Stimulated activated CD4-positive, alpha-beta T cell treated with anti-CD3 and anti-CD28 coated beads, Interleukin-4, amount 100 ng/mL, for 48 hours (primary cell): ENCODE results near the gene ANAPC16.
A peak's percentile ranks its signal among the peaks of the same experiment; 100 is the strongest.
"Not testable (repeated sequence)": the region's sequence is repeated elsewhere in the genome, so short reads cannot be mapped to it uniquely, and the experiment has no call there.

ENCODE experiments used
- DNase-seq, 2 donors: peaks; one replicate each; pipeline ENCODE4 v3.0.0-alpha.2; 2020; ENCODE audit warnings: low read depth in 2 of 2

Gene ANAPC16

DNA sequence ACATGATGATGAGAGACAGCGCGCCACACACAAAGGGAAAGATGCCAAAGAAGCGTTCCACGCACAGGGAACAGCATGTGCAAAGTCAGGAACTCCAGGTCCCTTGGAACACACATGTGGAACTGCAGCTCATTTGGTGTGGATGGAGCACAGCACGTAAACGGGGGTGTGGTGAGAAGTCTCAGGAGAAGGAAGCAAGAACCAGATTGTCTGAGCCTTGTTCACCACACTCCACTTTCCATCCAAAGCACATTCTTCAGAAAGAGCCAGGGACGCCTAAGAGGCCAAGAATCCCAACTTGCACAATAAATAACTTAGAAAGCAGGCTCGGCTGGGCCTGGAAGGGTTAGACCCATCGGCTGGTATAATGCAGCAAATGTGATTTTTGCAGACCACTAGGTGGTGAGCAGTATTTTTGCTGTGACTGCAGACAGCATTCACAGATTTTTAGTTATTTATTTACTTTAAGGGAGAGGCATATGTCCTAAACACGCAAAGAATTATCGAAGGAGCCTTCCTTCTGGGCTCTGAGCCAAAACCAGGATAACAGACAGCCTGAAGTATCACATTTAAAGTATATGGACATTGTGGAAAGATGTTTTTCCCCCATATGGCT, 28.1 kb downstream of the ANAPC16 start:
- no peak for DNase-seq

DNA sequence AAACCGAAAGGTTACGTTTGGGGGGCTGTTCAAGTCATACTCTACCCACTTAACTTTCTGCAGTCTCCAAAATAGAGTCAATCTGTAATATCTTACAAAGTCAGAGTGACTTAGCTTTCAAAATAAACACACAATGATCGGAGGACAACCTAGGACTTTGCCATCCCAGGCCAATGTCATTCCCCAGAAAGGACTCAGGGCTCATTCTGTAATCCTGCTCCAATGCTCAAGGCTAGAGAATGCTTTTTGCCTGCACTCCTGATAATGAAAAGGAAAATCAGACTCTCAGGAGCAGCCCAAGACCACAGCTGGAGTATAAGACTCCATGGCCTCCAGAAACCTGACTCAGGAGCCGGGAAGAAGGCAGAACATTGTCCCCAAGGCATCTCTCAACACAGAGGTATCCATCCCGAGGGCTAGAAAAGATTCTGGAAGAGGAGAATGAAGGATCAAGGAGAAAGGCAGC, 28.8 kb downstream of the ANAPC16 start:
- no peak for DNase-seq

DNA sequence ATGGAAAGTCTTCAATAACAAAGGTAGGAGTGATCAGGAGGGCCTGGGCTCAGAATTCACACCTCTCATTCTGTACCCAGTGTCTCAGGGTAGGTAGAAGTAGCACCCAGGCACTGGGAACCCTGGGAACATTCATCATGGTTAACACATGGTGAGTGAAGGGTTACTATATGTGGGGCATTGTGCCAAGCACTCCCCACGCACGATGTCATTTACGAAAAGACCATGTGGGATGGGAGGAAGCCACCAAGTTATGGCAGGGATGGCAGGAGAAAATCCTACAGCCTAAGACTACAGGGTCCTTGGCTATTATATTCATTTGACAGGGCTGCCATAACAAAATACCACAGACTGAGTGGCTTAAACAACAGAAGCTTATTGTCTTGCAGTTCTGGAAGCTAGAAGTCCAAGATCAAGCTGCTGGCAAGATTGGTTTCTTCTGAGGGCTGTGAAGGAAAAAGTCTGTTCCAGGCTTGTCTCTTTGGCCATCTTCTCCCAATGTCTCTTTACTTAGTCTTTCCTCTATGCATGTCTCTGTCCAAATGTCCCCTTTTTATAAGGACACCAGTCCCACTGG, 30.2 kb downstream of the ANAPC16 start:
- no peak for DNase-seq

DNA sequence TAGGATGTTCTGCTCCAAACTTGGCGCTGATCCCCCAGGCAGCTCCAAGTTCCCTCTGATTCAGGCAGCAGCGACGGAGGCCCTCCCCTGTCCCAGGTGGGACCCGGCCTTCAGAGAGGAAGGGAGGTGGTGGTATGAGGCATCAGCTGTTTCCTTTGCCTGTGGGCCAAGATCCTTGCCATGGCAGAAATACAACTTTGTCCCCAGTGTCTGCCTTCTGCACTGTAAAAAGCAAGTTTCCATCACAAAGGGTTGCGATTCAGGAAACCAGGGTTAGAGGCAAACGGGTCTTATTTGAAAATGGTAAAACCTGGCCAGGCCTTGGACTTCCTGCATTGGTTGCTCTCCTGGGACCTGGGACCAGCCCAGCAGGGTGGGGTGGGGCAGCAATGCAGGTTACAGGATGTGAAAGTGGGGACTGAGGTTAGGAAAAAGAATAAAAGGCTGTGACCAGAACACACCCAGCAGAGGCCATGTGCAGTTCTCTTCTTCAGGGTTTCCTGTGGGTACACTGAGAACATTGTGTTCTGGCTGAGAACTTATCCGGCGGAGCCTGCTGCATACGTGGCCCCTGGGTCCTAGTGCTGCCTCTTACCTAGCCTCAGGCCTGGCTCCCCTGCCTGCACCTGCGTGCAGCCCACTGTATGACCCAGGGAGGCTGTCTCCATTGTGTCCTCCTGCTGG, 32.8 kb downstream of the ANAPC16 start:
- DNase-seq: peak; percentile 57 to 60

DNA sequence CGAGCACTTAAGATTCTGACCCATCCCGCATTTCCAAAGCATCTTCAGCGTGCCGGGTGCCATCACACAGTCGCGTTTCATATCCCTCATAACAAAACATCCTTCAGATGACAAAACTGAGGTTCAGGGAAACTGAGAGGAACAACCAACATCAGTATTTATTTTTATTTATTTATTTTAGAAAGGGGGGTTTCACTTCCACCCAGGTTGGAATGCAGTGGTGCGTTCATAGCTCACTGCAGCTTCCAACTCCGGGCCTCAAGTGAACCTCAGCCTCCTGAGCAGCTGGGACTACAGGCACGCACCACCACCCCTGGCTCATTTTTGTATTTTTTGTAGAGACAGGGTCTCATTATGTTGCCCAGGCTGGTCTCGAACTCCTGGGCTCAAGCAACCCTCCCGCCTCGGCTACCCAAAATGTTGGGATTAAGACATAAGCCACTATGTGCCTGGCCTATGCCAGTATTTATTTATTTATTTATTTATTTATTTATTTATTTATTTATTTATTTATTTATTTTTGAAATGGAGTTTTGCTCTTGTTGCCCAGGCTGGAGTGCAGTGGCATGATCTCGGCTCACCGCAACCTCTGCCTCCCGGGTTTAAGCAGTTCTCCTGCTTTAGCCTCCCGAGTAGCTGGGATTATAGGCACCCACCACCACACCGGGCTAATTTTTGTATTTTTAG, 33.5 kb downstream of the ANAPC16 start:
- not testable (repeated sequence) for DNase-seq

DNA sequence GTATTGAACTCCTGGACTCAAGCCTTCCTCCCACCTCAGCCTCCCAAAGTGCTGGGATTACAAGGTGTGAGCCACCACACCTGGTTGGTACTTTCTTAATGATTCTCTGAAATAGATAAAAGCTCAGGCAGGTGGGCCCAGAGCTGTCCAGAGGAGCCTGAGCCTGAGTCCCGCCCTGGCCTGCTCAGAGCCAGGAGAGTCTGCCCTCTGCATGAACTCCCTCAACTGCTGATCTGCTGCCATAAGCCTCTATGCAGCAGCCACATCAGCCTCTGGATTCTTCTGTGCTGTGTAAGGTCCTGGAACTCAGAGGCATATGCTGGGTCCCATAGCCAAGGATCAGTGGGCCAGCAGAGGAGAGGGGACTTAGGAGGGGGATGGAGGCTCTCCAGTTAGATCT, 34.9 kb downstream of the ANAPC16 start:
- no peak for DNase-seq

DNA sequence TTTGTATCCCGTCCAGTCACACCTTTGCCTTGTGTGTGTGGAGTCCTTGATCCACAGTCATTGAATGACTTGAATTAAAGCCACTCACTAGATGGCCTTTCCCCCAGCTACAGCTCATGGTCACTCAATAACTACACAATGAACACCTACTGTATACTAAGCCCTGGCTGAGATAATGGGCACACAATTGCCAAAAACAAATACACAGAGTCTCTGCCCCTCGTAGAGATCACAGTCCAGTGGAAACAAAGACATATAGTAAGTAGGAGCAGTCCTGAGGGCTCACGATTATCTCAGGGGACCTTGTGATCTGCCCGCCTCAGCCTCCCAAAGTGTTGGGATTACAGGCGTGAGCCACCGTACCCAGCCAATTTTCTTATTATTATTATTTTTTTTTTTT, 35.8 kb downstream of the ANAPC16 start:
- no peak for DNase-seq

DNA sequence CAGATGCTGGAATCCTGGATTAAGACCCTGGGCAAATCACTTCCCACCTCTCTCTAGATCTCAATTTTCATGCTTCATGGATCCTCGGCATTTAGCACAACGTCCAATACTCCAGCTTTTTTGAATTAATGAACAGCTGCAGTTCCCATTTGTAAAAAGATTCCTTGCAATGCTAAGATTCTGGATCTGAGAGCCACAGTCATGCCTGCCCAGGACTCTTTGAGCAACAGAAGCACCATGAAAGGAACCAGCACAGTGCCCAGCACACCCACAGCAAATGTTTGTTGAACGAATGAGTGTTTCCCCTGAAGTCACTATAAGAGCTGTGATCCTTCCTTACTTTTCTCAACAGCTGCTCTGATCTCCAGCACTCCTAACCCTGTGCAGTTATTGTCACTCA, 37.2 kb downstream of the ANAPC16 start:
- DNase-seq: no peak

DNA sequence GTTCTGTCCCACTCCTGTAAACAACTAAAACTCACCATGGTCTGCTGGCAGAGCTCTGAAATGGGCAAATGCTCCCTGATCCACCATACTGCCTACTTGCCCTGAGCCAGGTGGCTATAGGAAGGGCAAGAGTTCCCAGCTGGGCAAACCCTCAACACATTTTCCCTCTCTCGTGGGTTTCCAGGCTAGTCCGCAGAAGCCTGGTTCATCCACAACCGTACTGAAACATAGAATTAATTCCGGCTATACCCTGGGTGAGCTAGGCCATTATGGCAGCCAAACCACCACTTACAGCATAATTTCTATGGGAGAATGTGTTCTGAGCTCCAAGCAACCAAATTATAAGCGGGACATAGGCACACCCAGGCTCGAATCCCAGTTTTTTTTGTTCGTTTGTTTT, 37.8 kb downstream of the ANAPC16 start:
- no peak for DNase-seq

DNA sequence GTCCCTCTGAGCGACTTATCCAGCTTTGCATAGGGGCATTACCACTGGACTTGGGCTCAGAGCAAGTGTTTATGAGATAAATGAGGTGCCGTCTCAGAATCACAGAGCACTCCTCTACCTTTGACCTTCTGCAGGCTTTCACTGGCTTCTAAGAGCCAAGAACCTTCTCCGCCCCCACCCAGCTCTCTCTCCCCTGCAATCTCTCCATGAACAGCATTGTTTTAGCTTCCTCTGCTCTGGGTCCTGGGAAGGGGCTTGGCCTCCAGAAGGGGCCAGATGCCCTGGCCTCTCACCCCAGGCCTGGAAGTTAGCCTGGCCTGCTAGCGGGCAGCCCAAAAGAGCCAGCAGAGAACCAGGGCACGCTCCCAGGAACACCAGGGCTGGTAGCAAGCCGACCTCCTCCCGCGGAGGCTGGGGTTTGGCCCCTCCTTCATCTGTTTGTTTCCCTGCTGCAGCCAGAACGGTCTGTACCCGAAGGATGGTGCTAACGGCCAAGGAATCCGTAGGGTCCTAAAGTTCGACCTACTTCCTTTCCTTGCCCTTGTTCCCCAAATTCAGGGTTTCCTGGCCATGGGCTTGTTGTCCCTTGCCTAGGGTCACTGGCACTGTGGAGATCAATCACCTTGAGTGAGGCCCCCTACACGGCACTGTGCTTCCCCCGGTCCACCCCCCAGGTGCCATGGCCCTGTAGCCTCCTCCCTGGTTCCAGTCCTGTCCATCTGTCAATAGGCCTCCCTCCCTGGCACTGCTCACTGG, 39.2 kb downstream of the ANAPC16 start:
- no peak for DNase-seq

DNA sequence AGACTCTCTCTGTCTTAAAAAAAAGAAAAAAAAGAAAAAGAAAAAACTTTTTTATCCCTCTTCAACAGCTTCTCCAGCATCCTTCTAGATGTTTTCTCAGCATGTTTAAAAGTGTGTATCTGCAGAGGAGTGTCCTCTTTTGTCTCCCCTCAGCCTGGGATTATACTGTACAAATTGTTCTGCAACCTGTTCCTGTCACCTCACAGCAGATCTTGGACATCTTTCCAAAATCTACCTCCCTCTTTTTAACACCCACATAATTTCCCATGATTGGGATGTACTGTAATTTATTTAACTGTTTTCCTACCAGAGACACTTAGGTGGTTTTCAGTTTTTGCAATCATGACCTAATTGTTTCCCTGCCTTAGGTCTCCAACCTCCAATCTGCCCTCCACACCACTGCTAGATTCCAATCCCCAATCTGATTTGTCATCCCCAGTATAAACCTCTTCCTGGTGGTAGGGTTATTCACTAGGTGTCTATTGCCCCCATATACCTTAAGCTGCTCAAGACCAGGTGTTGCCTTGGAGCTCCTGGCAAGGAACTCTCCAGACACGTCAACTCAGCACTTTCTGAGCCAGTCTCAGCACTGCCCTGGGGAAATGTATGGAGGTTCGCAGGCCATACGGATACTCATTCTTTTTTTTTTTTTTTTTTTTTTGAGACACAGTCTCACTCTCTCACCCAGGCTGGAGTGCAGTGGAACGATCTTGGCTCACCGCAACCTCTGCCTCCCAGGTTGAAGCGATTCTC, 40.3 kb downstream of the ANAPC16 start:
- no peak for DNase-seq

DNA sequence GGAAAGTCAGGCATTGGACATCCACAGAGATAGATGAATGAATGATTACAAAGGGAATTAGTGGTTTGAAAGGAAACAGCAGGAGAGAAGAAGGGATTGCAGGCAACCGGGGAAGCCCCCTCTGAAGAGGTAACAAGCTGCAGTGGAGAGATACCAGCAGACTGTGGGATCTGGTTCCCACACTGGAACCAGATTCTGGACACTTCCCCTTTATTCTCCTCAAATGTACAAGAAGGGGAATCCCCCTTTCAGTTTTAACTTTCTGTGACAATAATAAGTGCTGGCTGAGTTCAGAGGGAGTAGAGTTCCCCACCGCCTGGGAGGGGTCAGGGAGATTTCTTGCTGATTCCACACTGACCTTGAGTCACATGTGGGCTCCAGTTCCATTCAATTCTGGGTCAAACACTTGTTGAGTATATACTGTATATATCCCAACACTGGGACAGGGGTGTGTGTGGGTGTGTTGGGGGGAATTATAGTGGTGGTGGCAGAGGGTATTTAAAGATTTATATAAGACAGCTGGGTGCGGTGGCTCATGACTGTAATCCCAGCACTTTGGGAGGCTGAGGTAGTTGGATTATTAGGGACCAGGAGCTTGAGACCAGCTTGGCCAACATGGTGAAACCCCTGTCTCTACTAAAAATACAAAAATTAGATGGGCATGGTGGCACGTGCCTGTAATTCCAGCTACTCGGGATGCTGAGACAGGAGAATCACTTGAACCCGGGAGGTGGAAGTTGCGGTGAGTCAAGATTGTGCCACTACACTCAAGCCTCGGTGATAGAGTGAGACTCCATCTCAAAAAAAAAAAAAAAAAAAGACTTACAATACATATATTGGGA, 41.5 kb downstream of the ANAPC16 start:
- no peak for DNase-seq

DNA sequence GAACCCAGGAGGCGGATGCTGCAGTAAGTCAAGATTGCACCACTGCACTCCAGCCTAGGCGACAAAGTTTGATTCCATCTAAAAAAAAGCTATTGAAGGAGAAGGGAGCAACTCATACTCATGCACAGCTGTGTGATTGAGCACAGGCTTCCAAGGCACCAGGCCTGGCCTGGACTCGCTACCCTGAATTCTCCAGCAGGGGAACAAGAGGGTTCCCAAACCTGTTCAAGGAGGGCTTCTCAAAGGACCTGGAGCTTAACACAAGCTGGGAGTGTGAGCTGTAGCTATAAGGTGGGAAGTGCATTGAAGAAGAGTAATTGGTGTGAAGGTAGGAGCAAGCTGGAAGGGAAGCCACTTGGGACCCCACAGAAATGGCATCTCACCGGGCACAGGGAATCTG, 42.8 kb downstream of the ANAPC16 start:
- no peak for DNase-seq

DNA sequence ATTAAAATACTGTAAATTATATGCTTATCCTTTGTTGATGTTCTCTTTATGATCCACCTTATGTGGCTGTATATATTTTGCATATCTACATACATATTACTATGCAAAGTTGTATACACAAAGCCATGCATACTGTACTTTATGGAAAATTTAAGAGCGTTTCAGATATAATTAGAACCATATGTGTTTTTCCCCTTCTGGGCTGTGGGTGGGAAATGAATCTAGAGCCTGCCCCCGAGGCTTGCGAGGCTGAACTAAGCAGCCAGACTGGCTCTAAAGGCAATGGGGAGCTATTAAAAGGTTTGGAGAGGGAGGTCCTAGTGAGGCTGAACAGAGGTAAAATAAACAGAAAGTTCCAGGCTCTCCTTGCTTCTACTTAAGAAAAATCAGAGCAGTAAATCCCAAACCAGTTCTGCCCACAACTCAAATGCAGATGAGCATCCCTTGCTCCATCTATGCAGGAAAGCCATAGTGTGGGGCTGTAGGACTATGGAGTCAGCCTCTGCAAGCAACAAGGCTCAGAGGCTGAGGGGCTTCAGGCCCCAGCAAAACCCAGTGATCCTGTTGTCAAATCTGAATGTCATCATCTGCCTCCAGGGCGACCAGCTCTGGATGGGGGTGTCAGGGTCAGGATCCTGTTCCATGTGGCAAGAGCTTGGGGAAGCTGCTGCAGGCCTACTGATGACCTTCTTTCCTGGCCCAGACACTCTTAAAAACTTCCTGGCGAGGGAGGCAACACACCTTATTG, 43.9 kb downstream of the ANAPC16 start:
- no peak for DNase-seq

DNA sequence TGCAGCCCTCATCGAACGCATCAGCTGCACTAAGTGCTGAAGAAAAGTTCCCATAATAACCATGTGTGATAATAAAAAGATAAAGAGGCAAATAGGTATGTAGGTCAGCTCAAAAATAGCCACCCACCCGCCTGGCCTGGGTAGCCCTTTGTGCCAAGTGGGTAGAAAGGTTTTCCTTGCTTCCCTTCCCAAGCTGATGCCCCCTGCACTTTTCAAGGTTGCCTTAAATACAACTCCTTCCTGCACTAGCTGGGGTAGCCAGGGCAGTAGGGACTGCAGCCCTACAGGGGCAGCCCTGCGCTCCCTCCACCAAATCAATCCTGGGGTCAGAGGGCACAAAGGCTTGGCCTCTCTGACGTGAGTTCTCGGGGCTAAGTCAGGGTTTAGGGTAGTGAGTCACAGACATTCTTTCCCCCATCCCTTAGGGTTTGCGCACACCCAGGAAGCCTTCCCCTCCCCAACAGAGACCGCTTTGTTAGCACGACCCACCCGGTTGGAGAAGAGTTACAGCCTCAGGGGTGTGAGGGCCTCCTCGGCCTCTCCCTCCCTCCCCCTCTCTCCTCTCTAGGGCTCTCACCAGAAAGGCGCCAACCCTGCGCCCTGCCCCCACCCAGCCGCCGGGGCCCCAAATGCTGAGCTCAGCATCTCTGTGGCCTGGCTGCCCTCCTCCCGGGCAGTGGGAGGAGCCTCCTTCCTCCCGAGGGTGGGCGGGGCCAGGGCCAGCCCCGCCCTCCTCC, 44.6 kb downstream of the ANAPC16 start:
- DNase-seq: peak; percentile 84 to 91

DNA sequence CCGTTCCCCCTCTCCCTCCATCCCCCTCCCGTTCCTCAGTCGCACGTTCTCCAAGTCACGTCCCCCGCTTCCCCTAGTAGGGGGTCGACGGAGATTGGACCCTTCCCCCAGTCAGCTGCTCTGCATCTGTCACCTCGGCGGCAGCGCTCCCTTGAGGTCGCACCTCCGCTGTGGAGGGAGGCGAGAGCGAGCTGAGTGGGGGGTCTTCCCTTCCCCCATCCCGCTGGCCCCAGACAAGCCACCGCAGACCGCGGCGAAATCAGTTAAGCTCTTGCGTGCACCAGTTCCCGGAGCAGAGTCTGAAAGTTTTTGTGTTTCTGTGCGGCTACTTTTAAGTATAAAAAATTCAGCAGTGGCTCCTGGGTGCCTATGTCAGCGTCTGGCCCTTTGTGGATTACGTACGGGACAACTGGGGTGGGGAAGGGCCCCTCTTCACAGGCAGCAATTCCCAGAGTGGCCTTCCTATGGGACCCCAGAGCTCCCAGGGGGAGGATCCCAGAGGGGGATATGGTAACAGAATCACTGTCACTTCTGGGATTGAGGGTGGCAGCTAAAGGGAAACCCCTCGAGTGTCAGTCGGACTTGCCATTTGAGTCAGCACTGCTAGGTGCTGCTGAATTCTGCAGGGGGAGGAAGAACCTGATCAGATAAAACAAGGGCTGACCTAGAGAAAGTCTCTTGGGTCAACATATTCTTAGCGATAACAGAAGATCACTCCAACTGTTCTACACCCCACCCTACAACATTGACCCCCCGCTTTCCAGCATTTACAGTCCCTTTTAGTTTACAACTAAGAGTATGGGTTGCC, 45.4 kb downstream of the ANAPC16 start:
- peak in 1 of 2 donors; percentile 62 for DNase-seq

DNA sequence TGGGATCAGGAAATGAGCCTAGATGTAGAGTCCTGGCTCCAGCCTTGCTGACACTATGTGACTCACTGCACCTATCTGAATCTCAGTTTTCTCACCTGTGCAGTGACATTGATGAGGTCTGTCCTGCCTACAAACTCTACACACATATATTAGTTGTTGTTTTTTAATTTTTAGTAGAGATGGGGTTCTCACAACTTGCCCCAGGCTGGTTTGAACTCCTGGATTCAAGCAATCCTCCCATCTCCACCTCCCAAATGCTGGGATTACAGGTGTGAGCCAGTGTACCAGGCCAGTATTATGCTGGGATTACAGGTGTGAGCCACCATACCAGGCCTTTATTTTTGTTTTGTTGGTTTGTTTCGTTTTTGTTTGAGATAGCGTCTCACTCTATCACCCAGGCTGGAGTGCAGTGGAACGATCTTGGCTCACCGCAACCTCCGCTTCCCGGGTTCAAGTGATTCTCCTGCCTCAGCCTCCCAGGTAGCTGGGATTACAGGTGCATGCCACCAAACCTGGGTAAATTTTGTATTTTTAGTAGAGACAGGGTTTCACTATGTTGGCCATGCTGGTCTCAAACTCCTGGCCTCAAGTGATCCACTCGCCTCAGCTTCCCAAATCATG, 46.1 kb downstream of the ANAPC16 start:
- no peak for DNase-seq
